SKM-1 (cell line): ENCODE data around the gene METTL16.
"Not testable (repeated sequence)": the region's sequence is repeated elsewhere in the genome, so short reads cannot be mapped to it uniquely, and the experiment has no call there.

Experiments
- DNase-seq: peaks from one replicate; lab custom pipeline; 2025; ENCODE audit not compliant: unreplicated experiment; lab: John Stamatoyannopoulos, UW

The METTL16 gene, protein sequence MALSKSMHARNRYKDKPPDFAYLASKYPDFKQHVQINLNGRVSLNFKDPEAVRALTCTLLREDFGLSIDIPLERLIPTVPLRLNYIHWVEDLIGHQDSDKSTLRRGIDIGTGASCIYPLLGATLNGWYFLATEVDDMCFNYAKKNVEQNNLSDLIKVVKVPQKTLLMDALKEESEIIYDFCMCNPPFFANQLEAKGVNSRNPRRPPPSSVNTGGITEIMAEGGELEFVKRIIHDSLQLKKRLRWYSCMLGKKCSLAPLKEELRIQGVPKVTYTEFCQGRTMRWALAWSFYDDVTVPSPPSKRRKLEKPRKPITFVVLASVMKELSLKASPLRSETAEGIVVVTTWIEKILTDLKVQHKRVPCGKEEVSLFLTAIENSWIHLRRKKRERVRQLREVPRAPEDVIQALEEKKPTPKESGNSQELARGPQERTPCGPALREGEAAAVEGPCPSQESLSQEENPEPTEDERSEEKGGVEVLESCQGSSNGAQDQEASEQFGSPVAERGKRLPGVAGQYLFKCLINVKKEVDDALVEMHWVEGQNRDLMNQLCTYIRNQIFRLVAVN

DNA sequence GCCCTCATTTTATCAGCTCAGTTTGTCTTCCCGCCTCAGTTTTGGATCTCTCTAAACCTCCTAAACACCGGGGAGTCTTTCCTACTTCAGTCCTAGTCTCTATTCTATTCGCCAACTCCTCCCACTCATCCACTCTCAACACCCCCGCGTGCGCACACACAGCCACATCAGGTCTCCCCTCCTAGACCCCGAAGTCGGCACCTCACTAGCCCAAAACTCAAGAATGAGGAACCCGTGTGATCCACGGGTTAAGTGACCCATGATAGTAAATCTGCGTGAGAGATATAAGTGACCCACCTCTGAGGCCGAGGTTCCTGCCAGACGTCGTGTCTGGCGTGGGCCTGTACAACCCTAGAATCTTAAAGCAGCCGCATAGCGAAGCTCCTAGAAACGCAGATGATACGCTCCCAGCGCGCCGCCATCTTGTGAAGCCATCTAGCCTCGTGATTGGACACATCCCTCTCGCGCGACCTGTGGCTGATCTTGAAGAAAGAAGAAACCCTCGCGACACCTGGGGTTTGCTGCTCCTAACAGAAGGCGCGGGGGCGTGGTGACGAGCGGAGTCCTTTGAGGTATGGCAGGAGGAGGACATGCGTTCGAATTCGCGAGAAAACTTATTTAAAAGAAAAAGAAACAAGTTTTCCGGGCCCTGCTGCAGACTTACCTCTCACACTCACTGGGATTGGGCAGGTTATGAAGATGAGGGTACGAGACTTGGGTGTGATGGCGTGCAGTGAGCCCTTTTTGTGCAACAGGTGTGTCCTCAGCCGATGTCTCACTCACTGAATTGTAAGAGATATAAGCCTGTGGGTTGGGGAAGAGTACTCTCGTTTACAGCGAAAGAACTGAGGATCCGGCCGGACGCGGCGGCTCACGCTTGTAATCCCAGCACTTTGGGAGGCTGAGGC lies at the start of gene METTL16:
TSS of gene METTL16 (minus strand) at position 427 of the 908 bp plus-strand sequence. CDS start 9,557 bp downstream, outside the sequence.
- peak; percentile 71 for DNase-seq

DNA sequence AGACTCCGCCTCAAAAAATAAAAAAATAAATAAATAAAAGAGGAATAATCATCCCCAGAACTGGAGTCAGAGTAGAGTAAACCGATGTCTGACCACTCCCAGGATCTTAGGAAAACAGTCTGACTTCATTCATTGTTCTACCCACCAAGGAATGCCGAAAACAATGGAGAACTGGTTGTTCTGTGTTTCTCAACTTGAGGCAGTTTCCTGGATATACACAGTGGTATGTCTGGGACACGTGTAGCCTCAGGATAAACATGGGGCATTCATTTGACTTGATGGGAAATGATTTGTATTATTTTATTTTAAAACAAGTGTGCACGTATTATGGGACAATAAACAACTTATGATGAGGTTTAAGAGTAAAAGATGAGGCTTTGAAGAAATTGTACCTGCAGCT lies 49.0 kb upstream of the METTL16 start:
- DNase-seq: no peak

DNA sequence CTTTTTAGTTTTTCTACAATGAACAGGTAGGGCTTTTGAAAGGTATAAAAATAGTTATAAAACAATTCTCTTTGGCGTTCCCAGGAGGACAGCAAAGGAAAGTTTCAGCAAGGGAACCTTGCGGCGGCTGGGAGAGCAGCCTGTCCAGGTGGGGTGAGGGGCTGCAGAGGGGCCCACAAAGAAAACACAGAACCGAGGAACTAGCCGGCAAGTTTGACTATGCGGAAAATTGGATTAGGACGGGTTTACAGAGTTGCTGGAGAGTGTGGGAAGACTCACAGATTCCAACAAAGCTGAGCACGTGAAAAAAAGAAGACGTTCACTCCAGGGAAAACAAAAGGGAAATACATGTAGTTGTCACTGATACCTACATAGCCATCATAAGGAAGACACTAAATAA lies 40.2 kb upstream of the METTL16 start:
- no peak for DNase-seq

DNA sequence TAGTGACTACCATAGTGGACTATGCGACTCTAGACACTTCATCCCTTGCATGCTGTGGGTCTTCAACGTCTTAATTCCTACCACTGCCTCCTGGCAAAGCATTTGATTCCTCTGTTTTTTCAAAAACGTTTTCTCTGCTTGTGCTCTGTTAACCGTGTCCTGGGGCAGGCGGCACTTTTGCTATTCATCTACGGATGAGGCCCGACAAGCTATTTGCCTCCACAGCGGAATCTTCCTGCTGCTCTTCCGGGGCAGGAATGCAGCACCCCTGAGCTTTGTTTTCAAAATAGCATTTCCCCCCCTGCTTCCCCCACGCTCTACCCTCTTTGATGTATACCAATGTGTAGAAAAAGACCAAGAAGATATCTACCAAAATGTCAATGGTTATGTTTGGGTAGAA lies 39.8 kb upstream of the METTL16 start:
- DNase-seq: no peak

DNA sequence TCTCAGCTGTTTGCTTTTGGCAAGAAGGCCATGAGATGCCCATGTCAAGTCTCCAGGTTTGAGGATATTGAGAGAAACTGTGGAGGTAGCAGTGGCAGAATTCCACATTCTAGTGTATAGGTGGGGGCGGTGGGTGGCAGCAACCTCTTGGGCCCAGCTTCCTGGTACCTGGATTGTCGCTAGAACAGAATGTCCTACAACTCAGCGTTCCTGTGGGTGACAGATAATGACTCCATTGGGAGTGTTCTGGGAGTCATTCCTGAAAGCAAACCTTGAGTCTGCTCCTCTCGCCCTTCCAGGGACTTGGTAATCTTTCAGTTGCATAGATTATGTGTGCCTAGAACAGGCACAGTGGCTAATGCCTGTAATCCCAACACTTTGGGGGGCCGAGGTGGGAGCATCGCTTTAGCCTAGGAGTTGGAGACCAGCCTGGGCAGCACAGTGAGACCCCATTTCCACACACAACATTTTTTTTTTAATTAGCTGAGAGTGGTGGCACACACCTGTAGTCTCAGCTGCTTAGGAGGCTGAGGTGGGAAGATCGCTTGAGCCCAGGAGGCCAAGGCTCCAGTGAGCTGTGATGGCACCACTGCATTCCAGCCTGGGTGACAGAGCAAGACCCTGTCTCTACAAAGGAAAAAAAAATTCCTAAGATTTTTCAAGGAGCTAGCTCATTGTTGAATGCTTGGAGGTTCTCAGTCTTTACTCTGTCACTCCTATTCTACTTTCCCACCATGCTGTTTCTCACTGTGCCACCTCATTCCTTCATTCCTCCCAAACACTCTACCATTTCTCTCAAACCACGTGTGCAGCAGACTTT lies 37.9 kb upstream of the METTL16 start:
- no peak for DNase-seq

DNA sequence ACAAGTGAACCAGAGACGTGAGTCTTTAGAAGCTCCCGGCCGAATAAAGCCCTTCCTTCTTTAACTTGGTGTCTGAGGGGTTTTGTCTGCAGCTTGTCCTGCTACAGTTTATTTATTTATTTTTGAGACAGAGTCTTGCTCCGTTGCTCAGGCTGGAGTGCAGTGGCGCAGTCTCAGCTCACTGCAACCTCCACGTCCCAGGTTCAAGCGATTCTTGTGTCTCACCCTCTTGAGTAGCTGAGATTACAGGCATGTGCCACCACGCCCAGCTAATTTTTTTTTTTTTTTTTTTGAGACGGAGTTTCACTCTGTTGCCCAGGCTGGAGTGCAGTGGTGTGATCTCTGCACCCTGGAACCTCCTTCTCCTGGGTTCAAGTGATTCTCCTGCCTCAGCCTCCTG lies 36.3 kb upstream of the METTL16 start:
- DNase-seq: not testable (repeated sequence)

DNA sequence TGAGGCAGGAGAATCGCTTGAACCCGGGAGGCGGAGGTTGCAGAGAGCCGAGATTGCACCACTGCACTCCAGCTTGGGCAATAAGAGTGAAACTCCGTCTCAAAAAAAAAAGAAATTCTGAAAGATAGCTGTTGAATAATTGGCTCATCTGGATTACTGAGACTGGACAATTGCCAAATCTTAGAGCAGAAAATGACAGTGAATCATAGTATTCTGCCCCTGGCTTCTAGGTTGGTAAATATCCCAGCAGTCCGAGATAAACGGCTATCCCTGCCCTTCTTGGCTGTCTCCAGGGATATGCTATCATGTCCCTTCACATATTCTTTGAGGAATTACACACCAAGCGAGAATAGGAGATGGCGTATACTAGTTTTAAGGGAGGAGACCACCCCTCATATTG lies 35.5 kb upstream of the METTL16 start:
- no peak for DNase-seq

DNA sequence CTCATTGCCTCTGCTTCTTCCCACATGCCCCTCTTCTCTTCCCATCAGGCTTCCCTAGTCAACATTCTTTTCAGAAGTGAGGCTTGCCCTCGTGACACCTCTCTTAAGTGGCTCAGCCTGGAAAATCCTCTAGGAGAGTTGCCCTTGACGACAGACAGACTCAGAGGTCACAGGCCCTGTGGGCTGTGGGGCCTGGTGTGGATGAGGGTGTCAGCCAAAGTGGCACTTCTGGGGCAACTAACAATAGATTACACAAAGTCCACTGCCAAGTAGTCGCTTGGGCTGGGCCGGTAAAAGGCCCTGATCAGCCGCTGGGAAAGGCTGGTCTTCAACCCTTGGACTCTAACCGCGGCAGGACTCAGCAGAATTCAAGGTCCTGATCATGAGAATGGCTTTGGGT lies 33.7 kb upstream of the METTL16 start:
- no peak for DNase-seq

DNA sequence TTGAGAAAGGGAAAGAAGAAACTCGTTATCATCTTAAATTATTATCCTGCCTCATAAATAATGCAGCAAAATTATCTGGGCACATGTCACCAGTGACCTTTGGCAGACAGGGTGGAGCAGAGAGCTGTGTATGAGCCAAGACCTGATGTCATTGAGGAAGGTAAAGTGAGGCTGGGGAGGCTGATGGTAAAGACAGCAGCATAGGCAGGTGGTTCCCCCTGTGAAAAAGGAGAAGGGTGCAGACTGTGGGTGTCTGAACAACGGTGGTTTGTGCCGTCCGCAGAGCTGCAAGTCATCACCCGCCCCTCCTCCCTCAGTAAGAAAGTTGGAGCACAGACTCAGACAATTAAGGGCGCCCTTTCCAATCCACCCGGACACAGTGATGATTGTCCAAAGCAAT lies 30.8 kb upstream of the METTL16 start:
- DNase-seq: peak; percentile 8

DNA sequence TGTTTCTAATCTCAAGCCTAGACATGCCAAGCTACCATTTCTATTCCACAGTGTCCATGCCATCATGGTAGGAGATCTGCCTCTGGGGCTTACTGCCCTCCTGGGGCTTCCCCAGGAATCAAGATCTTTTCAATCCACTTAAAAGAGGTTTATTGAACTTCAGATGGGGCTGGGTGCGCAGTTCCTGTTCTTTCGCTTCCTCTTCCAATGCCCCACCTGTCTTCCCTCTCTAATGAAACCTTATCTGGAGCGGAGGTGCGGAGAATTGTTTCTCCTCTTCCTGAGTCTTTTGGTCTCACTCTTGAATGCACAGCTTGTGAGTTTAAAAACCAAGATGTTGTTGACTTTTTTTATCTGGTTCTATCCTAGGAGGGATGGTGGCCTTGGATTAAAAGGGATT lies 30.4 kb upstream of the METTL16 start:
- no peak for DNase-seq

DNA sequence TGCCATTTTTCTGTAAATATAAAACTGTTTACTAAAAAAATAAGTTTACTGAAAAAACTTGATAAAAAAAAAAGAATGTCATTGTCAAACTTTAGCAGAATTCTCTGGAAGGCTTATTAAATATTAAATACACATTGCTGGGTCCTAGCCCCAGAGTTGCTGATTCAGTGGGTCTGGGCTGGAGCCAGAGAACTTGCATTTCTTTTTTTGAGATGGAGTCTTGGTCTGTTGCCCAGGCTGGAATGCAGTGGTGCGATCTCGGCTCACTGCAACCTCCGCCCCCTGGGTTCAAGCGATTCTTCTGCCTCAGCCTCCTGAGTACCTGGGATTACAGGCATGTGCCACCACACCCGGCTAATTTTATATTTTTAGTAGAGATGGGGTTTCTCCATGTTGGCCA lies 25.9 kb upstream of the METTL16 start:
- not testable (repeated sequence) for DNase-seq

DNA sequence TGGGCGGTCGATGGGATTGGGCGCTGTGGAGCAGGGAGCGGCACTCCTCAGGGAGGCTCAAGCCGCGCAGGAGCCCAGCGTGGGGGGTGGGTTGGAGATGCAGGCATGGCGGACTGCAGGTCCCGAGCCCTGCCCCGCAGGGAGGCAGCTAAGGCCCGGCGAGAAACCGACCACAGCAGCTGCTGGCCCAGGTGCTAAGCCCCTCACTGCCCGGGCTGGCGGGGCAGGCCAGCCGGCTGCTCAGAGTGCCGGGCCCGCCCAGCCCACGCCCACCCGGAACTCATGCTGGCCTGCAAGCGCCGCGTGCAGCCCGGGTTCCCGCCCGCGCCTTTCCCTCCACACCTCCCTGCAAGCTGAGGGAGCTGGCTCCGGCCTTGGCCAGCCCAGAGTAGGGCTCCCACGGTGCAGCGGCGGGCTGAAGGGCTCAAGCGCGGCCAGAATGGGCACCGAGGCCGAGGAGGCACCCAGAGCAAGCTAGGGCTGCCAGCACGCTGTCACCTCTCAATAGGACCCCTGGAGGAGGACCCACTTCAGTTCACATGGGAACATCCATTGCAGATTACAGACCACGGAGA lies 20.5 kb upstream of the METTL16 start:
- no peak for DNase-seq

DNA sequence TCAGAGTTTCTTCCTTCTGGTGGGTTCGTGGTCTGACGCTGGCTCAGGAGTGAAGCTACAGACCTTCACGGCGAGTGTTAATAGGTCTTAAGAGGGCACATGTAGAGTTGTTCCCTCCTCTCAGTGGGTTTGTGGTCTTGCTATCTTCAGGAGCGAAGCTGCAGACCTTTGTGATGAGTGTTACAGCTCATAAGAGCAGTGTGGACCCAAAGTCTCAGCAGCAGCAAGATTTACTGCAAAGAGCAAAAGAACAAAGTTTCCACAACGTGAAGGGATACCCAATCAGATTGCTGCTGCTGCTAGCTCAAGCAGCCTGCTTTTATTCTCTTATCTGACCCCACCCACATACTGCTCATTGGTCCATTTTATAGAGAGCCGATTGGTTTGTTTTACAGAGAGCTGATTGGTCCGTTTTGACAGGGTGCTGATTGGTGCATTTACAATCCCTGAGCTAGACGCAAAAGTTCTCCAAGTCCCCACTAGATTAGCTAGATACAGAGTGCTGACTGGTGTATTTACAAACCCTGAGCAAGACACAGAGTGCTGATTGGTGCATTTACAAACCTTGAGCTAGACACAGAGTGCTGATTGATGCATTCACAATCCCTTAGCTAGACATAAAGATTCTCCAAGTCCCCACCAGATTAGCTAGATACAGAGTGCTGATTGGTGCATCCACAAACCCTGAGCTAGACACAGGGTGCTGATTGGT lies 19.7 kb upstream of the METTL16 start:
- DNase-seq: not testable (repeated sequence)

DNA sequence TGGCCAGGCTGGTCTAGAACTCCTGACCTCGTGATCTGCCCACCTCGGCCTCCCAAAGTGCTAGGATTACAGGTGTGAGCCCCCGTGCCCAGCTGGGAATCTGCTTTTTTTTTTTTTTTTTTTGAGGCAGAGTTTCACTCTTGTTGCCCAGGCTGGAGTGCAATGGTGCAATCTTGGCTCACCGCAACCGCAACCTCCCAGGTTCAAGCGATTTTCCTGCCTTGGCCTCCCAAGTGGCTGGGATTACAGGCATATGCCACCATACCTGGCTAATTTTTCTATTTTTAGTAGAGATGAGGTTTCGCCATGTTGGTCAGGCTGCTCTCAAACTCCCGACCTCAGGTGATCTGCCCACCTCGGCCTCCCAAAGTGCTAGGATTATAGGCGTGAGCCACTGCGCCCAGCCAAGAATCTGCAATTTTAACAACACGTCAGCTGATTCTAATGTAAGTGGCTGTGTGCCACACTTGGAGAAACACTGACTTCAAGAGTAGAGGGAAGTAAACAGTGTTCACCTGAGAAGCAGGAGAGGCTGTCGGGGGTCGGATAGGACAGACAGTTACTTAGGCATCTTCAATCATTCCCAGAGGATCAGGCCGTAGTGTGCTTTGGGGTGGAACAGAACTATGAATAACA lies 10.2 kb upstream of the METTL16 start:
- not testable (repeated sequence) for DNase-seq

DNA sequence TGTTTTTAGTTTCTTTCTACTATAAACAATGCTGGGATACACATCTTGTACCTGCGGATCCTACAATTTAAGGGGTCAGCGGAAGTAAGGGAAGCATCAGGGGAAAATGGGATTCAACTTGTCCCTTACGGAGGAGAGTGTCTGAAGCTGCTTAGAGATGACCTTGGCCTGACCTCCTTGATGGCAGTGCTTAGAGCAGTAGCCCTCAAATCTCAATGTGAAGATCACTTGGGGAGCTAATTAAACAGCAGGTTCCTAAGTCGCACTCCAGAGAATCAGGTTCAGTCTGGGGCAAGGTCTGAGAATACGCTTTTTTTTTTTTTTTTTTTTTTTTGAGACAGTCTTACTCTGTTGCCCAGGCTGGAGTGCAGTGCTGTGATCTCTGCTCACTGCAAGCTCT lies 9.6 kb upstream of the METTL16 start:
- DNase-seq: no peak

DNA sequence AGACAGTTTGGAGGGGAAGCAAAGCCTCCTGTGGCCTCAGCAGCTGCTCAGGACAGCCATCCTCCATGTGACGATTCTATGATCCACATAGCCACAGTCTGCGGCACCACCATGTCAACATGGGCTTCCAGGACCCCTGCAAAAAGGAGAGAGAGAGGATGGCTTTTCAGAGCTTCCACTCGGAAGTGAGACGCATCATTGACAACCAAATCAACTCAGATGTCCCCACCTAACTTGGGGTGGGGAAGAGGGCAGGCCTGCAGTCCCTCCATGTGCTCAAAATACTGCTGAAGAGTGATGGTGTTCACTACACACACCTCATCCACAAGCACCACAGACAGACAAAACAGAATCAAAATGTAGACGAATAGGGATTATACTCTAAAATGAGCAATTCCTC lies 5.9 kb upstream of the METTL16 start:
- no peak for DNase-seq

DNA sequence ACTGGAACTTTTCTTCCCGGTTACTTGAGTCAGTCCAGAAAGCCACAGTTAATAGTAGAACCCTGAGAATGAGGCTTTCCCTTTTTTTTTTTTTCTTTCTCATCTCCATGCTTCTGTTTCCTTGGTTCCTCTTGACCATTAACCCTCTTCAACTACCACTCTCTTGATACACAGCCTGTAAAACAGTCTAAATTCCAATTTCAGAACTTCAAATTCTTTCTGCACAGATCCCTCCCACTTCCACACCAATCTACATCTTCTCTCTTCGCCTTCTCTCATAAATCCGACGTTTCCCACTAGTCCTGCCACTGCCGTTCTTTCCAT lies 588 bp downstream of the METTL16 start:
- DNase-seq: no peak

DNA sequence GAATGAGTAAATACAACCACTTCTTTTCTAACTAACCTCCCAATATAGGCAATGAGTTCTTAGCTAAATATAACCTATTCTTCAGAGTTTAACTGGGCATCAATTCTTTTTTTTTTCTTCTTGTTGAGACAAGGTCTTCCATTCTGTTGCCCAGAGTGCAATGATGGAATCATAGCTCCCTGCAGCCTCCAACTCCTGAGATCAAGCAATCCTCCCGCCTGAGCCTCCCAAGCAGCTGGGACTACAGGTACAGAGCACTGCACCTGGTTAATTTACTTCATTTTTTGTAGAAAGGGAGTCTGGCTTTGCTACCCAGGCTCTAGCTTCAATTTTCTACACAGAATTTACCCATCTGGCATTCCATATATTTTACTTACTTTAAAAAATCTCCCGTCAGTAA lies 1.1 kb downstream of the METTL16 start:
- no peak for DNase-seq

DNA sequence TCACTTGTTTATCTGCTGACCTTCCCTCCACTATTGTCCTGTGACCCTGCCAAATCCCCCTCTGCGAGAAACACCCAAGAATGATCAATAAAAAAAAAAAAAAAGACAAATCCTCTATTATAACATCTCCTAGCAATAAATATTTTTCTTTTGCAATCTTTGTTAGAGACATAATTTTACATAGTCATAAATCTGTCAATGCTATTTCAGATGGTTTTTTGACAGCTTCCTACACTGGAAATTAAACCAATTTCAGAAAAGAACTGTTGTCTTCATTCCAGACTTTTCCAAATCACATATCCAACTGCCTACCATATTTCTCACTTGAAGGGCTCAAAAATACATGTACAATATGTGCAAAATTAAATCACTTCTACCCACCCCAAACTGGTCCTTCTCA lies 3.7 kb downstream of the METTL16 start:
- no peak for DNase-seq

DNA sequence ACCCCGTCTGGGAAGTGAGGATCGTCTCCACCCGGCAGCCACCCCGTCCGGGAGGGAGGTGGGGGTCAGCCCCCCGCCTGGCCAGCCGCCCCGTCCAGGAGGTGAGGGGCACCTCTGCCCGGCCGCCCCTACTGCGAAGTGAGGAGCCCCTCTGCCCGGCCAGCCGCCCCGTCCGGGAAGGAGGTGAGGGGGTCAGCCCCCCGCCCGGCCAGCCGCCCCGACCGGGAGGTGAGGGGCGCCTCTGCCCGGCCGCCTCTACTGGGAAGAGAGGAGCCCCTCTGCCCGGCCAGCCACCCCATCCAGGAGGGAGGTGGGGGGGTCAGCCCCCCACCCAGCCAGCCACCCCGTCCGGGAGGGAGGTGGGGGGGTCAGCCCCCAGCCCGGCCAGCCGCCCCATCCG lies 4.7 kb downstream of the METTL16 start:
- not testable (repeated sequence) for DNase-seq
